DOHH2 (cell line): ENCODE measurements around the gene TESMIN.

Source experiments
- H3F3A ChIP-seq: fragments of 200-600 bp; sonication (generic), shearing (Covaris generic); 2 replicates; pipeline ENCODE4 v1.6.0; 2016; ENCODE audit warnings: antibody characterized with exemption, mild to moderate bottlenecking; ENCODE audit not compliant: control insufficient read depth, insufficient read depth
- H3K27ac ChIP-seq: fragments of 200-600 bp; sonication (generic); 2 replicates; pipeline ENCODE4 v1.5.1; 2014; ENCODE audit warnings: low read depth, mild to moderate bottlenecking, low read length, moderate library complexity
- H3K27me3 ChIP-seq: fragments of 200-600 bp; sonication (generic); 2 replicates; pipeline ENCODE4 v1.6.1; 2014; ENCODE audit warnings: mild to moderate bottlenecking, low read length, mixed read lengths; ENCODE audit not compliant: control insufficient read depth
- H3K36me3 ChIP-seq: fragments of 200-600 bp; sonication (generic); 2 replicates; pipeline ENCODE4 v1.6.1; 2014; ENCODE audit warnings: mild to moderate bottlenecking, low read length, moderate library complexity, mixed read lengths; ENCODE audit not compliant: control insufficient read depth
- H3K4me1 ChIP-seq: fragments of 200-600 bp; sonication (generic); 2 replicates; pipeline ENCODE4 v1.6.1; 2014; ENCODE audit warnings: mild to moderate bottlenecking, low read length, mixed read lengths; ENCODE audit not compliant: control insufficient read depth
- H3K4me2 ChIP-seq: fragments of 200-600 bp; sonication (generic); 2 replicates; pipeline ENCODE4 v1.6.0; 2014; ENCODE audit warnings: mild to moderate bottlenecking, low read length, moderate library complexity
- H3K4me3 ChIP-seq: fragments of 200-600 bp; sonication (generic); 2 replicates; pipeline ENCODE4 v1.5.1; 2014; ENCODE audit warnings: mild to moderate bottlenecking, low read length, mixed read lengths
- H3K79me2 ChIP-seq: fragments of 200-600 bp; sonication (generic); 2 replicates; pipeline ENCODE4 v1.6.1; 2014; ENCODE audit warnings: mild to moderate bottlenecking, low read length, mixed read lengths; ENCODE audit not compliant: control insufficient read depth
- H3K9me2 ChIP-seq: fragments of 200-600 bp; sonication (generic); replicated peaks from 2 replicates; pipeline ENCODE4 v1.6.1; 2014; ENCODE audit warnings: mild to moderate bottlenecking, low read length, mixed read lengths; ENCODE audit not compliant: control insufficient read depth
- H3K9me3 ChIP-seq: fragments of 200-600 bp; sonication (generic); 2 replicates; pipeline ENCODE4 v1.6.1; 2014; ENCODE audit warnings: antibody characterized with exemption, low read length, mixed read lengths; ENCODE audit not compliant: control insufficient read depth, insufficient read depth
- H4K20me1 ChIP-seq: fragments of 200-600 bp; sonication (generic); 2 replicates; pipeline ENCODE4 v1.6.0; 2014; ENCODE audit warnings: low read depth, mild to moderate bottlenecking, antibody characterized with exemption, low read length, moderate library complexity; ENCODE audit not compliant: control insufficient read depth, insufficient read depth
- EZH2phosphoT487 ChIP-seq: fragments of 200-600 bp; sonication (generic); IDR thresholded peaks from 2 replicates; pipeline ENCODE4 v1.6.1; 2017; ENCODE audit warnings: borderline replicate concordance, mild to moderate bottlenecking, antibody characterized with exemption, low read length, moderate library complexity, mixed read lengths
- TF ChIP-seq, protein P1 (sequence below): fragments of 200-600 bp; sonication (generic); IDR thresholded peaks from one replicate; pipeline ENCODE4 v1.5.1; 2014; ENCODE audit warnings: antibody characterized with exemption, mild to moderate bottlenecking, low read depth, low read length; ENCODE audit not compliant: poor library complexity, severe bottlenecking

The TESMIN gene

DNA sequence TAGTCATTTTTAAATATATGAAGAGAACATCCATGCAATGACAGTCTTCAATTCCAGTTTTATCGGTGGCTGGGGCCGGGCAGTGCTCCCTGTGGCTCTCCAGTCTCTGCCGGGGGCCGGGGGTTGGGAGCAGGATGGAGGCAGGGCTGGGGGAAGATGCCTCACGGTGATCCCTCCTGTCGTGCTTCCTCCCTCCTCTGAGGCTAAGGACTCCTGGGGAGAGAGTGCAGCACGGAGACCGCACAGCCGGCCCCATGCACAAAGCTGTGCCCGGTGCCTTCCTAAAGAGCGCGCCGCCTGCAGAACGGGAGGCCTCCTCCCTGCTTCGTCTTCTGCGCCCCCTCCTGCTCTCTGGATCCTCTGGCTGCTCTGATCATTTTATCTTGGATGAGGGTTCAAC is 46.4 kb downstream of the TESMIN start:
- H3K79me2 ChIP-seq = no peaks in the 10 kb centered on the region
- TF ChIP-seq, protein P1, sequence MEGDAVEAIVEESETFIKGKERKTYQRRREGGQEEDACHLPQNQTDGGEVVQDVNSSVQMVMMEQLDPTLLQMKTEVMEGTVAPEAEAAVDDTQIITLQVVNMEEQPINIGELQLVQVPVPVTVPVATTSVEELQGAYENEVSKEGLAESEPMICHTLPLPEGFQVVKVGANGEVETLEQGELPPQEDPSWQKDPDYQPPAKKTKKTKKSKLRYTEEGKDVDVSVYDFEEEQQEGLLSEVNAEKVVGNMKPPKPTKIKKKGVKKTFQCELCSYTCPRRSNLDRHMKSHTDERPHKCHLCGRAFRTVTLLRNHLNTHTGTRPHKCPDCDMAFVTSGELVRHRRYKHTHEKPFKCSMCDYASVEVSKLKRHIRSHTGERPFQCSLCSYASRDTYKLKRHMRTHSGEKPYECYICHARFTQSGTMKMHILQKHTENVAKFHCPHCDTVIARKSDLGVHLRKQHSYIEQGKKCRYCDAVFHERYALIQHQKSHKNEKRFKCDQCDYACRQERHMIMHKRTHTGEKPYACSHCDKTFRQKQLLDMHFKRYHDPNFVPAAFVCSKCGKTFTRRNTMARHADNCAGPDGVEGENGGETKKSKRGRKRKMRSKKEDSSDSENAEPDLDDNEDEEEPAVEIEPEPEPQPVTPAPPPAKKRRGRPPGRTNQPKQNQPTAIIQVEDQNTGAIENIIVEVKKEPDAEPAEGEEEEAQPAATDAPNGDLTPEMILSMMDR = no peak
- TF ChIP-seq EZH2phosphoT487 = no peak
- H3K27me3 ChIP-seq = peaks cover 3% of the 10 kb centered on the region; the same call in 1 of the 2 replicates

DNA sequence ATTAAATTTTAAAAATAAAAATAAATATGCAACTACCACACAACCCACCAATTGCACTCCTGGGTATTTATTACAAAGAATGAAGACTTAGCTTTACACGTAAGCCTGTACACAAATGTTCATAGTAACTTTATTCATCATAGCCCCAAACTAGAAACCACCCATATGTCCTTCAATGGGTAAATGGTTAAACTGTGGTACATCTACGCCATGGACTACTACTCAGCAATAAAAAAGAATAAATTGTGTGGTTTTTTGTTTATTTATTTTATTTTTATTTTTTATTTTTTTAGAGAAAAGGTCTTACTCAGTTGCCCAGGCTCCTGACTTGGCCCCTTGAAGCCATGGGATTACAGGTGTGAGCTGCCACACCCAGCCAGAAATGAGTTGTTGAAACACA is 52.3 kb downstream of the TESMIN start:
- Histone ChIP-seq H3K4me2 (no peak overlapping the region), H3K36me3 (no peaks in the 10 kb centered on the region), H4K20me1 (peaks cover 4% of the 10 kb centered on the region; the same call in 1 of the 2 replicates), H3K9me2 (no peaks in the 10 kb centered on the region), H3K27ac (no peak overlapping the region), H3K4me3 (no peak overlapping the region), H3K27me3 (peaks cover 11% of the 10 kb centered on the region), H3K9me3 (no peaks in the 10 kb centered on the region), H3F3A (no peaks in the 10 kb centered on the region), H3K79me2 (no peaks in the 10 kb centered on the region), H3K4me1 (no peaks in the 10 kb centered on the region)
- no peak for TF ChIP-seq EZH2phosphoT487
- TF ChIP-seq, protein P1 = no peak

More for the DNA sequence above, 46.4 kb downstream of the TESMIN start:
- H3F3A ChIP-seq = no peaks in the 10 kb centered on the region
- H3K27ac ChIP-seq = no peak overlapping the region
- H3K36me3 ChIP-seq = no peaks in the 10 kb centered on the region
- H3K4me3 ChIP-seq = no peak overlapping the region
- no peaks in the 10 kb centered on the region for H3K9me2 ChIP-seq
- H4K20me1 ChIP-seq = no peaks in the 10 kb centered on the region
- H3K4me2 ChIP-seq = no peak overlapping the region
- no peaks in the 10 kb centered on the region for H3K9me3 ChIP-seq
- no peaks in the 10 kb centered on the region for H3K4me1 ChIP-seq

DNA sequence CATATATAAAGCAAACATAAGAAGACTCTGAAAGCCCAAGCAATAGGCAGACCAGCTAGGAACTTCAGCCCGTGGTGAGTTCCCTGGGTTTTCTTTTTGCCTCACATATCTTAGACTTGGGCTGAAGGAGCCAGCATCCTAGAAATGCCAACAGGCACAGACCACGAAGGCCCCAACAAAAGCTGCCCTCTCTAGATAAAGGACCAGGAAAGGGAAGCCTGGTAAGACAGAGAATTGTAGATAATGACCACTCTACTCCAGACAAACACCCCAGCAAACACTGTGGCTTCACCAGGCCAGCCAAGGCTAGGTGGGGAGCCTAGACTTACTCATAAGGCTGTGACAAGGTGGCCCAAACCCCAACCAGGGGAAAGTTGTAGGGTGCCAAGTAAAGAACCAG is 55.8 kb downstream of the TESMIN start:
- no peak overlapping the region for H3K4me2 ChIP-seq
- H3K79me2 ChIP-seq = no peaks in the 10 kb centered on the region
- H3K9me3 ChIP-seq = no peaks in the 10 kb centered on the region
- no peaks in the 10 kb centered on the region for H3K36me3 ChIP-seq
- H3K27me3 ChIP-seq = peaks cover 8% of the 10 kb centered on the region
- no peaks in the 10 kb centered on the region for H3K4me1 ChIP-seq
- no peaks in the 10 kb centered on the region for H3K9me2 ChIP-seq
- H3K27ac ChIP-seq = no peak overlapping the region
- H4K20me1 ChIP-seq = peaks cover 4% of the 10 kb centered on the region; the same call in 1 of the 2 replicates
- no peak overlapping the region for H3K4me3 ChIP-seq
- no peaks in the 10 kb centered on the region for H3F3A ChIP-seq
- no peak for TF ChIP-seq EZH2phosphoT487
- TF ChIP-seq, protein P1 = no peak
